Posterior vena cava (tissue), 2 donors: ENCODE results near the gene PIGT. TPM values are rescaled to one million over a fixed set of nuclear protein-coding genes. Genes with fewer than 3 reads are reported as not detected.
"Not testable (repeated sequence)": the region's sequence is repeated elsewhere in the genome, so short reads cannot be mapped to it uniquely, and the experiment has no call there.

Experiments
- DNase-seq: peaks from one replicate; pipeline ENCODE4 v3.0.0-alpha.2; 2020; ENCODE audit warnings: low spot score
- intact Hi-C, 2 donors: fragments of 100-400 bp; cut with DNase I; formaldehyde crosslinking; loops; one replicate each; pipeline versions ENCODE4 v1.14.1 to v1.14.2; 2022 to 2023
- total RNA-seq, 2 donors: library from RNA; stranded (reverse); fragmentation: NEBNext Ultra II Directional; extraction: Animal tissue kit (Norgen Biotek cat#: 25700); gene quantifications; one replicate each; pipeline ENCODE4 v1.2.1, GENCODE V29; 2021
- donor health status: DM: yes; HTN: yes; CAD: no.
- donor health status: DM: yes; HTN: yes; CAD: no.

The PIGT gene
- total RNA-seq, 2 donors from 2014 or later = 120 to 138 TPM

- no peak for DNase-seq
- intact Hi-C loops = loop anchor here in 1 of 2 donors (10.0 kb wide), 1 partner anchor 135 kb away; no protein-coding TSS in a partner anchor
Observed at GRCh38 chr20:45450097-45450818, 34.3 kb downstream of the PIGT start.

DNA sequence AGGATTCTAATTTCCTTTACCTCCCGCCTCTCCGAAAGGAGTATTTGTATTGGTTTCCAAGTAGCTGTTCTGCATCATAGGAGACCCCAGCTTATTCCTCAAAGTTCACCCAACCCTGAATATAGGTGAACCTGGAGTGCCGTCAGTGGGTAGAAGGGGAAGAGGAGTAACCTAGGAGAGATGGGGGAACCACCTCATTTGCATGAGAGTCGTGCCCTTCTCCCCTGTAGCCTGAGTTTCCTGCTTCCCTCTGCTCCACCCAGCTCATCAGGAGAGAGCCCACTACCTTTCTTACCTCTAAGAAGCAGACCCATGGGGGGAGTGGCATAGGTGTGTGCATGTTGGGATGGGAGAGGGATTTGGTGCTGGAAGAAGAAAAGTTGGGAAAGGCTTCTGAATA lies 36.3 kb downstream of the PIGT start:
- DNase-seq = no peak
- intact Hi-C loops = loop anchor here in 1 of 2 donors (10.0 kb wide), 1 partner anchor 137 kb away; no protein-coding TSS in a partner anchor

- DNase-seq = no peak
- intact Hi-C loops = loop anchor here in 1 of 2 donors (10.0 kb wide), 1 partner anchor 138 kb away; no protein-coding TSS in a partner anchor
Observed at GRCh38 chr20:45452772-45453691, 37.1 kb downstream of the PIGT start.

DNA sequence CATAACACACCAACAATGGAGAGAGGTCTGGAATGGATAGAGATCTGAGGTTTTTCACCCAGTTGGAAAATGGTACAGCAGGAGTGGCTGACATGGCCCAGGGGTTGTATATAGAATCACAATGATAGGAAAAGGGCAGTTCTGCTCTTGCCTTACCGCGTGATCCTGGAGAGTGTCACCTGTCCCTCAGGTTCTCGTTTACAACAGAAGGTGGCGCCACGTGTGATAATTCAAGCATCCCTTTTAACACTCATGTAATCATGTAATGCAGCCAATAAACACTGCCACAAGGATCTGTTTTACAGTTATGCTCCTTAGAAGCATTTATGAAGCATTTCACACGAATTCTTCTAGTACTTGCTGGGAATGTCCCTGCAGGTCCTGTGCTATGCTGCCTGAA lies 40.7 kb downstream of the PIGT start:
- intact Hi-C loops = loop anchor here in 1 of 2 donors (10.0 kb wide), 1 partner anchor 142 kb away; no protein-coding TSS in a partner anchor
- no peak for DNase-seq

DNA sequence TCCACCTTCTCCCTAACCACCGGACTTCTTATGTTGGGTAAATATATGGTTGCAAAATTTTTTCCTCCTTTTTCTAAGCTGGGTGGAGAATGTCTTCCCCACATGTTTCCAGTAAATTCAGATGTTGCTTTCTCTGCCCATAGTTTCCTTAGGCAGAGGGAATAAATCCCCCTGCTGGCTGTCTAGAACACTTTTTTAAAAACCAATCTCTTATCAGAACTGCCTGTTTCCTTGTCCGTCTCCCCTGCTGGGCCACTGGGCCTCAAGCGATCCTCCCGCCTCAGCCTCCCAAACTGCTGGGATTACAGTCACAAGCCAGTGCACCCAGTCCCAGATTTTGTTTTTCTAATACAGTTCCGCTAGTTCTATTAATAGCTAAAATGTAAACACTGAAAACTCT lies 43.7 kb downstream of the PIGT start:
- DNase-seq = no peak
- intact Hi-C loops = loop anchor here (10.0 kb wide), 2 partner anchors 145 to 315 kb away; no protein-coding TSS in a partner anchor

DNA sequence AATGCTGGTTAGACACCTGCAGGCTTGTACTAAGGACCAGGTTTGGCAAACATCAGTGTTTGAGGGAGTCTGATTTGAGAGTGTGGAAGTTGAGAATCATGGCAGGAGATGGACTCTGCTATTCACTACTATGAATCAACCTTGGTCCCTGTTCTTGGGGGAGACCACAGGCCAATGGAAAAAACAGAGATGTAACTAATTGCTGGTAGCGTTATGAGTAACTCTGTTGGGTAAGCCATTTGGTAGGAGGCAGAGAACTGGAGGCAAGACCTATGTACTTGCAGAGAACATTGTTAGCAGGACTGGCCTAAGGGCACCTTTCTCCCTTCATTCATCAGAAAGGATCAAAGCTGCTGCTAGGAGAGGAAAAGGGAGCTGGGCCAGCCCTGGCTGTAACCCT lies 45.3 kb downstream of the PIGT start:
- intact Hi-C loops = loop anchor here in 1 of 2 donors (10.0 kb wide), 1 partner anchor 314 kb away; no protein-coding TSS in a partner anchor
- no peak for DNase-seq

DNA sequence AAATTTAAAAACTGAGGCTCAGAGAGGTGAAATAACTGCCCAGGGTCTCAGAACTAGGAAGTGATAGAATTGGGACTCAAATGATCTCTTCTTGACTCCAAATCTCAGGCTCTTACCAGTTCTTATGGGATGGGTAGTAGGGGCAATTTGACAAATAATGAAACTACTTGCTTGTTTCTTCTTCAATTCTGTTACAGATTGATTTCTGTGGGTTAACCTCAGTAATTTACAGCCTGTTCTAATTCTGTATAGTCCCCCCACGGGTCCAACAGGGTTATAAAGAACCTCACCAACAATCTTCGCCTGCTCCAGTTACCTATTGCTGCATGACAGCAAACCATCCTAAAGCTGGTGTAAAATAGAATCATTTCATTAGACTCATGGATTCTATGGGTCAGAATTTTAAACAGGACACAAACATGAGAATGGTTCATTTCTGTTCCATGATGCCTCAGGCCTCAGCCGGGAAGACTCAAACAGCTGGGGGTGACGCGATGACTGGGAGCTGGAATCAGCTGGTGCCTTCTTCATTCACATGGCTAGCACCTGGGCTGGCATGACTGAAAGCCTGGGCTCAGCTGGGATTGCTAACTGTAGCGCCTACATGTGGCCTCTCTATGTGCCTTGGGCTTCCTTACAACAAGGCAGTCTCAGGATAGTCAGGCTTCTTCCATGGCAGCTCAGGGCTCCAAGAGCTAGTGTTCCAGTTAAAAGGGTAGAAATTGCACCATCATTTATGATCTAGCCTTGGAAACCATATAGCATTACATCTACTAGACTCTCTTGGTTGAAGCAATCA lies 47.0 kb downstream of the PIGT start:
- intact Hi-C loops = loop anchor here in 1 of 2 donors (10.0 kb wide), 1 partner anchor 312 kb away; no protein-coding TSS in a partner anchor
- no peak for DNase-seq

- intact Hi-C loops = loop anchor here in 1 of 2 donors (10.0 kb wide), 1 partner anchor 311 kb away; no protein-coding TSS in a partner anchor
- no peak for DNase-seq
Observed at GRCh38 chr20:45463709-45464108, 47.8 kb downstream of the PIGT start.

GRCh38 chr20:45465491-45466266 lies 49.7 kb downstream of the PIGT start:
- intact Hi-C loops = loop anchor here in 1 of 2 donors (10.0 kb wide), 1 partner anchor 309 kb away; no protein-coding TSS in a partner anchor
- no peak for DNase-seq

GRCh38 chr20:45467172-45467571 lies 51.2 kb downstream of the PIGT start:
- intact Hi-C loops = loop anchor here in 1 of 2 donors (10.0 kb wide), 1 partner anchor 308 kb away; no protein-coding TSS in a partner anchor
- DNase-seq = no peak

GRCh38 chr20:45467861-45468260 lies 51.9 kb downstream of the PIGT start:
- no peak for DNase-seq
- intact Hi-C loops = loop anchor here in 1 of 2 donors (10.0 kb wide), 1 partner anchor 307 kb away; no protein-coding TSS in a partner anchor

DNA sequence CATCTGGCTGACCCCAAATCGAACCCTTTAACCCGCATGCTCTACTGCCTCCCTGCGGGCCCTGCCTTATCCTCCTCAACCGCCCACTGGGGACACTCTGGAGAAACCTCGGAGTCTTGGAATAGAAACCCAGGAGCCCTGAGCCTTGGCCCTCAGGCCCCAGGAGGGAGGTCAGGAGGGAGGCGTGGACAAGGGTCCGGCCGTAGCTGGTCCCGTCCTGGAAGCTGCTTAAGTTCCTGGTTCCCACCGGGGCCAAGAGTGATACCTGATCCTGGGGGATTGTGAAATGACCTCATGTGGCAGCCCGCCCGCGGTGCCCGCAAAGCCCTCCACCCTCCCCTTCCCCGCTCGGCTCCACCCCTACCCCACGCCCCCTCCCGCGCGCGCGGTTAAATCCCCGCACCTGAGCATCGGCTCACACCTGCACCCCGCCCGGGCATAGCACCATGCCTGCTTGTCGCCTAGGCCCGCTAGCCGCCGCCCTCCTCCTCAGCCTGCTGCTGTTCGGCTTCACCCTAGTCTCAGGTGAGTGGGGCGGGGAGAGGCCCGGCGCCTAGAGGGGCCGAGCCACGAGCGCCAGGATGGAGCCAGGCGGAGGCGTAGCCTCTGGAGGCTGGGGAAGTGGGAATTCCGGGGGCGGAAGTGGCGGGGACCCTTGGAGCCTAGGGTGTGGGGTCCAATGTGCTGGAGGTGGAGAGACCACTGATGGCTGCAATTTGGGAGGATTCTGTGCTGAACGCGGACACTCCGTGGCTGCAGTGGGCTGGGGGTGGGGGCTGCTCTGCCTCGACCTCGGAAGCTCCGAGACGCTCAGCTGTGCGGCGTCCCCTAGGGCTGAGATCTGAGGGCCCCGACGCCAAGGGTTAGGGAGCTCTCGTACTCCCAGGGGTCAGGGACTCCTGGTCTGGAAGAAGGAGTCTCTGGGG lies 53.7 kb downstream of the PIGT start, which contains the start of gene WFDC2:
Gene WFDC2 (plus strand): TSS at position 418 of the 926 bp plus-strand sequence. CDS start 29 bp downstream, at position 447.
- intact Hi-C loops = loop anchor here in 1 of 2 donors (10.0 kb wide), 1 partner anchor 305 kb away; no protein-coding TSS in a partner anchor

GRCh38 chr20:45470262-45470931 lies 54.5 kb downstream of the PIGT start:
- intact Hi-C loops = no loop called here
- DNase-seq = no peak

More for the DNA sequence above, 53.7 kb downstream of the PIGT start, which contains the start of gene WFDC2:
- no peak for DNase-seq

- intact Hi-C loops = no loop called here
Observed at GRCh38 chr20:45470937-45471336, 55.0 kb downstream of the PIGT start.

DNA sequence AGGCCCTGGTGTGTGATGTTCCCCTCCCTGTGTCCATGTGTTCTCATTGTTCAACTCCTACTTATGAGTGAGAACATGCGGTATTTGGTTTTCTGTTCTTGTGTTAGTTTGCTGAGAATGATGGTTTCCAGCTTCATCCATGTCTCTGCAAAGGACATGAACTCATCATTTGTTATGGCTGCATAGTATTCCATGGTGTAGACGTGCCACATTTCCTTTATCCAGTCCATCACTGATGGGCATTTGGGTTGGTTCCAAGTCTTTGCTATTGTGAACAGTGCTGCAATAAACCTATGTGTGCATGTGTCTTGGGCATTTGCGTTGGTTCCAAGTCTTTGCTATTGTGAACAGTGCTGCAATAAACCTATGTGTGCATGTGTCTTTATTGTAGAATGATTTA lies 56.3 kb downstream of the PIGT start:
- DNase-seq, intact Hi-C loops: not testable (repeated sequence)

More at GRCh38 chr20:45470937-45471336, 55.0 kb downstream of the PIGT start:
- DNase-seq = no peak
